Placental epithelial cell (primary cell): ENCODE data around the gene HRAS. TPM values are rescaled to one million over a fixed set of nuclear protein-coding genes. Genes with fewer than 3 reads are reported as not detected.
A peak's percentile ranks its signal among the peaks of the same experiment; 100 is the strongest.

ENCODE experiments used
- small RNA-seq: library from RNA; depleted of rRNA; stranded (forward); fragments of <200 nt; gene quantifications from one replicate; pipeline ENCODE3, GENCODE V24; 2012
- total RNA-seq: library from RNA; depleted of rRNA; stranded (reverse); fragments of >200 nt; gene quantifications from 2 replicates; pipeline ENCODE4 v1.2.3, GENCODE V29; 2012

HRAS gene
- total RNA-seq, result 22.0 and 36.9 TPM in 2 replicates

DNA sequence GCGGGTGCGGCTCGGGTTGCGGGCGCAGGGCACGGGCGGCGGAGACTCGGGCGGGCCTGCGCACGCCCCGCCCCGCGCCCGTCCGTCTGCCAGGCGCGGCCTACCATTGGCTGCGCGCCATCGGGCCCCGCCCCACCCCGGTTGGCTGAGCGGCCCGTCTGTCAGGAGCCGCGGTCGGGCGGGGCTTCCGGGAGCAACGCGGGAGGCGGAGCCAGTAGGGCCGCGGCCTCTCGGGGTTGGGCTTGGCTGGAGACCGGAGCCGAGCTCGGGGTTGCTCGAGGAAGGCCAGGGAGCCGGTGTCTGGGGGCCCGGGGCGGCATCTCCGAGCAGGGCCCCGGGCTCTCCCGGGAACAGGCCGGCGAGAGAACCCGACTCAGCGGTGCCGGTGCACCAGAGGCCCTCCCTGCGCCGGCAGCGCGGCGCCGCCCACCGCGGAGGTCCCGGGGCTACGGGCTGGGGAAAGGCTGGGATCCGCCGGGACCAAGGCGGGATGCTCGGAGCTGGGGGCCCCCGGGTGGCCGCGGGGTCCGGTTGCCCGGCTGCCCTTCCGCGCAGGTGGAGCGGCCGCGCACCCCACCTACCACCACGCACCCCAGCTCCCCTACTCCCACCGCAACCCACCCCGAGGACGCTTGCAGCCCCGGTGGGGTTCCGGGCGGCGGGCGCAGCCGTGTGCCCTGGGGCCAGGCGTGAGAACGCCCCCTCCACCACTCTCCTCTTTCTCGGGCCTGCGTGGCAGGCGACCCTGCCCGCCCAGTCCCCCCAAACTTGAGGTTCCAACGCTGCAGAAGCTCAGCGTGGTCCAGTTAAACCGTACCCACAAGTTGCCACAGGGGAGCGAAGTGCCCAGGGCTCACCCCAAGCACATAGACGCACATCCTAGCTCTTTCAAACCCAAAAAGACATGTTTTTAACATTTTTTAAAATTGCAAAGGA is at the start of gene HRAS:
Gene HRAS (minus strand): TSS at position 58 of the 936 bp plus-strand sequence.

DNA sequence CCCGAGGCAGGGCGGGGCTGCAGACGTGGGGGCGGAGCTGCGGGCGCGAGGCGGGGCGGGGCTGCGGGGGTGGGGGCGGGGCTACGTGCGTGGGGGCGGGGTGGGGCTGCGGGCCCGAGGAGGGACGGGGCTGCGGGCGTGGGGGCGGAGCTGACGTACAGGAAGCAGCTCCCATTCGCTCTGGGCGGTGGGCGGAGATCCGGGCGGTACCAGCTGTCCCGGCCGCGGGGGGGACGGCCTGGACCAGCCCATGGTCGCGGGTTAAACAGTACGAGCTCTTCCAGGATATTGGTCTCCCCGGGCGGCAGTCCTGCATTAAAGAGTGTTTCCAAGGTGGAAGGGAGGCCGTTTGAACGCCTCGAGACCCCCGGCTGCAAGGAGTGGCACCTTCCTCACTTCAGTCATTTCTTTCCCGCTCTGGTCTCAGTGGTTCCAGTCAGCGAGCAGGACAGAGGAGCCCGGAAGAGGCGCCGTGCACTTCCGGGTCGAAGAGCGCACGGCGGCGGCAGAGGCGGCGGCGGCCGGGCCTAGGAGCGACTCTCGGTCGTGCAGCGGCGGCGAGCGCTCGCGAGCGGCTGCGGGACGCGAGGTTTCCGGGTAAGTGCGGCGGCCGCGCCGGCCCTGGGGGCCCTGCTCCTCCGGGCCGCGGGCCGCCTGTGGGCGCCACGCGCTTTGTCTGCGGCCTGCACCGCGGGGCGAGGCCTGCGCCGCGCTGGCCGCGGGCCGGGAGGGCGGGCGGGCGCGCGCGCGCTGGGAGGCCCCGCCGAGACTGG is 40.8 kb upstream of the HRAS start, which contains the start of gene PHRF1:
Gene PHRF1 (plus strand): TSS at position 475 of the 773 bp plus-strand sequence. CDS start 5,043 bp downstream, outside the sequence.

DNA sequence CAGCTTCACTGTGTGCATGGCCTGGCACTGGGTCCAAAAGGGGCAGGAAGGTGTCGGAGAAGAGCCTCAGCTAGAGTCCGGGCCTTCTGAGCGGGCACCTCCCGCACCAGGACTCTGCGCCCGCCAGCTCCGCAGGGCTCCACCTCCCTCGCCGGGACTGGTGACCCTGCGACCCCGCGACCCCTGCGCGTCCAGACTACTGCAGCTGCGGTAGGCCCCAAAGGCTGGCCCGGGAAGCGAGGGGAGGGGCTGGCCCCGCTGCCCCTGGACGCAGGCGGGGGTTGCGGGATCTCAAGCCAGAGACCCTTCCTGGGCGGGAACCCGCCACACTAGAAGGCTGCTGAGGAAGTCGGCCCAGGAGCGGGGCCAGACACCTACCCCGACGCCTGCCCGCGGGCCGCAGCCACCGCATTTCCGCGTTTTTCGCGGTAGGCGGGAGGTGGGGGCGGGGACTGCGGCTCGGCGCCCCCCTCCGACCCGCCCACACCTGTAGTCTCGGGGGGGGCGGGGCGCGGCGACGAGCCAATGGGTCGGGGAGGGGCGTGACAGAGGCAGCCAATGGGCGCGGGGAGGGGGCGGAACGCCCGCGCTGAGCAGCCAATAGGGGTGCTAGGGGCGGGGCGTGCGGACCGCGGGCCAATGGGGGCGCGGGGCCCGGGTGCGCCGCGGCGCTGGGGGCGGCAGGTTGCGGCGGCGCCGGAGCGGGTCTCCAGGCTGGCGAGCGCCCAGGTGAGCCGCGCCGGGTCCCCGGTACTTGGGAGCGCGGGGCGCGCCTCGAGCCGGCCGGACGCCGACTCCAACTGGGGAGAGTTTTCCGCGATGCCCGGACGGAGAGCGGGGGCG is 25.1 kb upstream of the HRAS start, which contains the start of the genes LMNTD2 and RASSF7:
Gene LMNTD2 (minus strand): TSS at position 434 of the 843 bp plus-strand sequence. CDS start 22 bp downstream, at position 412.
Gene RASSF7 (plus strand): TSS at position 666 of the 843 bp plus-strand sequence. CDS start 799 bp downstream, outside the sequence.

DNA sequence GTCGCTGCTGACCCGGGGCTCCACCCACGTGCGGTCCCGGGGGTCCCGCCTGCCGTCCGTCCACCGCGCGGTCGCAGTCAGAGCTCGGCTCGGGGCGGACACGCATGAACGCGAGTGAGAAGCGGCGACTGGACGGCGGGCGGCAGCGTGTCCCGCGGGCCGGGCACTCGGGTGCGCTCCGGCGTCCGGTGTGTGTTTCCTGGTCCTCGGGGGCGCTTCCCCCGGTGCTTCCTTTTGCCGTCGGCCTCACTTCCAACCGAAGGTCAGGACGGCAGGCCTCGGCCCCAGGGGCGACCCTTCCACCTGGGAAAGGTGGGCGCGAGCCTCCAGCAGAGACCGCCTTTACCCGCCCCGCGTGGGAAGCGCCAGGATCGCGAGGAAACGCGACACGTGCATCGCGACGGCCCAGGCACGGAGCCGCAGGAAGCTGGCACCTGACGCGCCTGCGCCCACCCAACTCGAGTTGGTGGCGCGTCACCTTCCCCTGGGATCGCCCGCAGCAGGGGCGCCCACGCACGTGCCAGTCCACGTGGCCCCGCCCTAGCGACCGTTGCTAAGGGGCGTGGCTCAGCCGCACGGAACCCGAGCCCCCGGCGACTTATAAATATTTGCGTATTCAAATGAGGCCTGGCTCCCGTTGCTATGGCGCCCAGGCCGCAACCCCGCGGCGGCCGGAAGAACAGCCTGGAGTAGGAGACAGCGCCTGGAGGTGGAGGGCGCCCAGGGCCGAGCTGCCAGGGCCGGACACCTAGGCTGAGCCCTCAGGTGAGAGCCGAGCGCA is 1.7 kb upstream of the HRAS start, which contains the start of gene LRRC56:
Gene LRRC56 (plus strand): TSS at position 687 of the 781 bp plus-strand sequence. CDS start 3,158 bp downstream, outside the sequence.

DNA sequence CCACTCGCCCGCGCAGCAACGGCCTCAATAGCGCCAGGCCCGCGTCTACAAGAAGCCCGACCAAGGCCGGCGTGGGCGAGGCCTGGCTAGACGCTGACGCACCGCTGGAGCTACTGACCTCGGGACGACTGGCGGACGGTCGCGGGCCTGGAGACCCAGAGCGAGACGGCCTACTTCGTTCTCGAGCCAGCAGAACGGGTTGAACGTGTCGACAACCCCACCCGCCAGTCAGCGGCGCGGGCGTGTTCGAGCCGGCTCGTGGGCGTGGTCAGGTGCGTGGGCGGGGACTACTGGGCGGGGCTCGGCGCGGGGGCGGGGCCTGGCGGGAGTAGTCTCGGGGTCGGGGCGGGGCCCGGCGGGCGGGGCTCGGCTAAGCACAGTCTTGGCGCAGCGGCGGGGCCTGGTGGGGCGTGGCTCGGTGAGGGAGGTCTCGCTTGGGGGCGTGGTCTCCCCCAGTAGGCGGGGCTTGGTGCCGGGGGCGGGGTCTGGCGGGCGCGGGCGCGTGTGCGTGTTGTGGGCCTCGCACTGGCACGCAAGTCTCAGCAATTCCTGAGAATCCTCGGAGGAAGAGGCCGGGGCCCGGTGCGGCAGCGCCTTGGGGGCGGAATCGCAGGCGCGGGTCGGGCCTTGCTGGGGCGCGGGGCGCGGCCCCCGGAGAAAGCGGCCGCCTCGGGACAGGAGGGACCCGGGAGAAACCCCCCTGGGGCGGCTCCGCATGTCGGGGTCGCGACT is 28.2 kb downstream of the HRAS start, which contains the start of gene RNH1:
Gene RNH1 (minus strand): TSS at position 248 of the 732 bp plus-strand sequence. CDS start 5,080 bp downstream, outside the sequence.

Small RNA genes within 50 kb of the gene (small RNA-seq; reads per million reads assigned to genes)
- 54.4 reads per million, percentile 98 among the genes with 10 or more reads in this experiment for gene MIR210

Other genes starting within 250 kb of the HRAS start
- gene PGGHG, start 246.4 kb downstream of the HRAS start, total RNA-seq, result 3.9 and 14.1 TPM in 2 replicates
- not detected in 2 replicates for gene IFITM5, start 236.1 kb downstream of the HRAS start, total RNA-seq
- 1.6 and 22.8 TPM in 2 replicates for gene IFITM2, start 227.8 kb downstream of the HRAS start, total RNA-seq
- 2.4 TPM in 1 of 2 replicates, not detected in the other for gene IFITM1, start 221.5 kb downstream of the HRAS start, total RNA-seq
- 23.4 and 25.1 TPM in 2 replicates for gene IFITM3, start 214.7 kb downstream of the HRAS start, total RNA-seq
- 0.22 and 4.3 TPM in 2 replicates for gene B4GALNT4, start 166.1 kb downstream of the HRAS start, total RNA-seq
- gene PKP3, start 141.4 kb downstream of the HRAS start, total RNA-seq, result 417 and 687 TPM in 2 replicates
- gene SIGIRR, start 120.6 kb downstream of the HRAS start, total RNA-seq, result 1.5 and 3.1 TPM in 2 replicates
- gene ANO9, start 93.6 kb downstream of the HRAS start, total RNA-seq, result 9.0 and 57.4 TPM in 2 replicates
- 24.3 and 36.5 TPM in 2 replicates for gene PTDSS2, start 85.3 kb downstream of the HRAS start, total RNA-seq
- 283 and 353 TPM in 2 replicates for gene RNH1, start 28.3 kb downstream of the HRAS start, total RNA-seq
- gene LRRC56, start 2.0 kb upstream of the HRAS start, total RNA-seq, result 0.22 and 1.6 TPM in 2 replicates
- 3.3 and 10.6 TPM in 2 replicates for gene LMNTD2, start 25.2 kb upstream of the HRAS start, total RNA-seq
- gene RASSF7, start 25.4 kb upstream of the HRAS start, total RNA-seq, result 53.0 and 66.8 TPM in 2 replicates
- 32.5 and 38.1 TPM in 2 replicates for gene PHRF1, start 40.9 kb upstream of the HRAS start, total RNA-seq
- gene IRF7, start 80.4 kb upstream of the HRAS start, total RNA-seq, result 5.1 and 8.0 TPM in 2 replicates
- gene CDHR5, start 89.4 kb upstream of the HRAS start, total RNA-seq, result not detected in 2 replicates
- gene SCT, start 91.6 kb upstream of the HRAS start, total RNA-seq, result not detected in 2 replicates
- not detected in 2 replicates for gene DRD4, start 101.7 kb upstream of the HRAS start, total RNA-seq
- gene DEAF1, start 159.6 kb upstream of the HRAS start, total RNA-seq, result 16.4 and 21.6 TPM in 2 replicates
- 8.2 and 18.8 TPM in 2 replicates for gene TMEM80, start 160.2 kb upstream of the HRAS start, total RNA-seq
- gene EPS8L2, start 170.7 kb upstream of the HRAS start, total RNA-seq, result 258 and 411 TPM in 2 replicates
- gene TALDO1, start 211.9 kb upstream of the HRAS start, total RNA-seq, result 111 and 190 TPM in 2 replicates
- 33.0 and 35.1 TPM in 2 replicates for gene GATD1, start 241.9 kb upstream of the HRAS start, total RNA-seq